A204.1 (cell line): ENCODE results near the gene ZNF30.
"Not testable (repeated sequence)": the region's sequence is repeated elsewhere in the genome, so short reads cannot be mapped to it uniquely, and the experiment has no call there.

Experiments
- FAIRE-seq: peaks from 2 replicates; lab custom pipeline; 2012; peaks lifted over from hg19 to GRCh38; lab: Jason Lieb, UNC

ZNF30 gene

GRCh38 chr19:34989298-34989697 is 62.6 kb downstream of the ZNF30 start:
- FAIRE-seq: no peak

GRCh38 chr19:34990578-34991192 is 64.0 kb downstream of the ZNF30 start:
- FAIRE-seq: no peak

DNA sequence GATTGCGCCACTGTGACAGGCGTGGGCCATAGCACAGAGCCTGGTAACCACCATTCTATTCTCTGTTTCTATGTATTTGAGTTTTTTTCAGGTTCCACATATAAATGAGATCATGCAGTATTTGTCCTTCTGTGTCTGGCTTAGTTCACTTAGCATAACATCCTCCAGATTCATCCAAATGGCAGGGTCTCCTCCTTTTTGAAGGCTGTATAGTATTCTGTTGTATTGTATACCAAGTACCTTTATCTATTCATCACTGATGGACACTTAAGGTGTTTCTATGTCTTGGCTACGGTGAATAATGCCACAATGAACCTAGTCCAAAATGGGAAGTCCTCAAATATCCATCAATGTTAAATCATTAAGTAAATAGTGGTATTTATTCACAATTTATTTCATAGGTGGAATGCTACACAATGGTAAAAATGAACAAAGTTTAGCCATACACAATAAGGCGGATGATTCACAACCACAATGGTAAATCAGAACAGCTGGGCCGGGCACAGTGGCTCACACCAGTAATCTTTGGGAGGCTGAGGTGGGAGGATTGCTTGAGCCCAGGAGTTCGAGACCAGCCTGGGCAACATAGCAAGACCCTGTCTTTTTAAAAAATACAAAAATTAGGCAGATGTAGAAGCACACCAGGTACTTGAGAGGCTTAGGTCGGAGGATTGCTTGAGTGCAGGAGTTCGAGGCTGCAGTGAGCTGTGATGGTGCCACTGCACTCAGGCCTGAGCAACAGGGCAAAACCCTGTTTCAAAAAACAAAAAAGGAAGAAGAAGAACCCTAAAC is 65.0 kb downstream of the ZNF30 start:
- no peak for FAIRE-seq

DNA sequence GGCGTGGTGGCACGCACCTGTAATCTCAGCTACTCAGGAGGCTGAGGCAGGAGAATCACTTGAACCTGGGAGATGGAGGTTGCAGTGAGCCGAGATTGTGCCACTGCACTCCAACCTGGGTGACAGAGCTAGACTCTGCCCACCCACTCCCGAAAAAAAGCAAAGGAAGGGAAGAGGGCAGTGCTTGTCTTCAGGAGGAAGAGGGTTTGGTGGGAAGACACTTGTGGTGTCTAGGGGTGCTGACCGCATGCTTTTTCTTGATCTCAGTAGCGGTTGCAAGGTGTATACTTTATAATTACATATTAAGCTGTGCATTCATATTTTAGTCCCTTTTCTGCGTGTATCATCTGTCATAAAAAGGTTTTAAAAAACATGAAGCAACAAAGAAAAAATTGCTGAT is 65.9 kb downstream of the ZNF30 start:
- FAIRE-seq: not testable (repeated sequence)

DNA sequence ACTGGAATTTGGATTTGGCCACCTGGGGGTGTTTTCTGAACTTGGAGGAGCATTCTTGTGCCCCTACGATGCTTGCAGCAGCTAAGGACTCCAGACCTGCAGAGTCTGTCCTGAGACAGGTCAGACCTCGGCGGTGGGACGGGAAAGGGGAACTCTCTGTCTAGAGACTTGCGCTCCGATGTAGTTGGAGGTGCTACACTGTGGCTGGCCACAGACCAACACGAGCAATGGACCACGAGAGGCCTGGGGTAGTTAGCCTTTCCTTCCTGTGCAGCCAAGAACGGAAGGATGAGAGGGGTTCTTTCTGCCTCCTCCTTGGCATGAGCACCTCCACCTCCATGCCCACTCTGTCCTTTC is 67.6 kb downstream of the ZNF30 start:
- no peak for FAIRE-seq
